D721Med (cell line): ENCODE data around the gene EHMT1.

Experiments used
- DNase-seq: peaks from one replicate; pipeline ENCODE4 v3.0.0; 2011; ENCODE audit warnings: low spot score; ENCODE audit not compliant: insufficient read length
- FAIRE-seq: peaks from 2 replicates; lab custom pipeline; 2011; peaks lifted over from hg19 to GRCh38; lab: Jason Lieb, UNC
- TF ChIP-seq, protein P1 (sequence below): IDR thresholded peaks from 2 replicates; pipeline ENCODE4 v1.5.1; 2012; ENCODE audit warnings: mild to moderate bottlenecking, control low read depth; ENCODE audit not compliant: insufficient read depth; ENCODE audit errors: missing control alignments

EHMT1 gene

DNA sequence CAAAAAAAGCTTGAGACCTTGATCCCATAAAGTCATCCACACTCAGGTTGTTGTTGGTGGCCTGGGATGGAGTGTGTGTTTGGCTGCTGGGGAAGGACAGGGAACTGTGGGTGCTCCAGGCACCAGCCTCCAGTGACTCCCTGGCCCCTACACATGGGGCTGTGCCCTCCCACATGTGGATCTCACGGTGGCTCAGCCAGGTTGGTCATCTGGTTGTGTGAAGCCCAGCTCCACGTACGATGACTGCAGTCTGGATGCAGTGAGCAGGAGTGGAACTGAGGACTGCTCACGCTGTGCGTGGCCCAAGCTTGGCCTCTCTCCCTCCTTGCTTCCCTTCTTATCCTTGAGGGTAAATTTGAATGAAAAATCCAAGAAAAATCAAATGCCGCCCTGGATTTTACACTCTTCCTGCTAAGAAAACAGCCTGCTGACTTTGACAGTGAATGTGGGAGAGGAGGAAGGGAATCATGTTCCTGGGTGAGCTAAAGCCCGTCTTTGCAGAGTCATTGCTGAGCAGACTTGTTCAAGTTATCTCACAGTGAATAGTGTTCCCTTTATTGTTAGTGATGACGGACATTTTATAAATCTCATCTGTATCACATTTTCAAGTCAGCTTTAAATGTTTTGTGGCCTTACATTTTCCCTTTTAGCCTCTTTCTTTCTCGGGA, 193.7 kb downstream of the EHMT1 start:
- no peak for FAIRE-seq
- no peak for DNase-seq
- TF ChIP-seq, protein P1, sequence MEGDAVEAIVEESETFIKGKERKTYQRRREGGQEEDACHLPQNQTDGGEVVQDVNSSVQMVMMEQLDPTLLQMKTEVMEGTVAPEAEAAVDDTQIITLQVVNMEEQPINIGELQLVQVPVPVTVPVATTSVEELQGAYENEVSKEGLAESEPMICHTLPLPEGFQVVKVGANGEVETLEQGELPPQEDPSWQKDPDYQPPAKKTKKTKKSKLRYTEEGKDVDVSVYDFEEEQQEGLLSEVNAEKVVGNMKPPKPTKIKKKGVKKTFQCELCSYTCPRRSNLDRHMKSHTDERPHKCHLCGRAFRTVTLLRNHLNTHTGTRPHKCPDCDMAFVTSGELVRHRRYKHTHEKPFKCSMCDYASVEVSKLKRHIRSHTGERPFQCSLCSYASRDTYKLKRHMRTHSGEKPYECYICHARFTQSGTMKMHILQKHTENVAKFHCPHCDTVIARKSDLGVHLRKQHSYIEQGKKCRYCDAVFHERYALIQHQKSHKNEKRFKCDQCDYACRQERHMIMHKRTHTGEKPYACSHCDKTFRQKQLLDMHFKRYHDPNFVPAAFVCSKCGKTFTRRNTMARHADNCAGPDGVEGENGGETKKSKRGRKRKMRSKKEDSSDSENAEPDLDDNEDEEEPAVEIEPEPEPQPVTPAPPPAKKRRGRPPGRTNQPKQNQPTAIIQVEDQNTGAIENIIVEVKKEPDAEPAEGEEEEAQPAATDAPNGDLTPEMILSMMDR = no peak

DNA sequence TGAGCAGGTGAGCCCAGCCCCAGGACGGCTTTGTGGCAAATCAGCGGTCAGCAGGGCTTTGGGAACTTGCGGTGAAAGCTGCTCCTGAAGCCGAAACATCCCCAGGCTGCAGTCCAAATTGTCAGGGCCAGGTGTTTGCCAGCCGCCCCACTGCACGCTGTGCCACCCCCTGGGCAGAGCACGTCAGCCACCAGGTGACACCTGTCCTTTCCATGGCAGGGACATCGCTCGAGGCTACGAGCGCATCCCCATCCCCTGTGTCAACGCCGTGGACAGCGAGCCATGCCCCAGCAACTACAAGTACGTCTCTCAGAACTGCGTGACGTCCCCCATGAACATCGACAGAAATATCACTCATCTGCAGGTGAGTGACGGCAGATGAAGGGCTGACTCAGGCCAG, 194.4 kb downstream of the EHMT1 start:
- FAIRE-seq = no peak
- TF ChIP-seq, protein P1 = no peak
- DNase-seq = no peak

DNA sequence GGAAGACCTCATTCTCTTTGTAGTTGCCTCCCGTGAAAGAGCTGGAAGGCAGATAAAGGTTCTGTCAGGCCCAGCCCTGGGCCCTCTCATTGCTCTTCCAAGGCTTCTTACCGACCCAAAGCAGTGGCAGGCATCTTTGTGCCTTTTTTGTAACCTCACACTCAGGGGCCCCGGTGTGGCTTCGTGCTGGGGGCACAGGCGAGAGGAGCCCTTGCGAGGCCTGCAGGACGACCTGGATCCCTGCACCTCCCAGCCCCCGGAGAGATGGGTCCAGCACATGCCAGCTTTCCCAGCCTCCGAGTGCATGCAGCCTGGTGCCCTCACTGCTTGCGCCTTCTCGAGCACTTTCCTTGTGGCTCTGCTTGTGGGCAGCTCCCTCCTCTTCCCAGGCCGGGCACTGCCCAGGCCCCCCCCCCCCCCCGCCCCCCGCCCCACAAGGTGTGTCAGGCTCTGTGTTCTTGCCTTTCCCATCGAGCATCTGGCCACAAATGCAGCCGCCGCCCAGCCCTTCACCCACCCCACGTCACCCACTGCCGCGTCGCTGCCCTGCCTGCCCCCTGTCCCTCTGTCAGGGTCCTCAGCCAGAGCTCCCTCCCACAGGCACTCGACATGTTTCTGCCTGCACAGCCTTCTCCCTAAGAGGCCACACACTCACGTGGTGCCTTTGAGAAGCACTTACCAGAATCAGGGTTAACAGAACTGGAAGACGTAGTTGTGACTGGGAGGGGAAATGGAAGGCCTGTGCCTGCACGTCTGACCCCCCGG, 195.0 kb downstream of the EHMT1 start:
- FAIRE-seq (no peak), DNase-seq (no peak)
- TF ChIP-seq, protein P1 = no peak

DNA sequence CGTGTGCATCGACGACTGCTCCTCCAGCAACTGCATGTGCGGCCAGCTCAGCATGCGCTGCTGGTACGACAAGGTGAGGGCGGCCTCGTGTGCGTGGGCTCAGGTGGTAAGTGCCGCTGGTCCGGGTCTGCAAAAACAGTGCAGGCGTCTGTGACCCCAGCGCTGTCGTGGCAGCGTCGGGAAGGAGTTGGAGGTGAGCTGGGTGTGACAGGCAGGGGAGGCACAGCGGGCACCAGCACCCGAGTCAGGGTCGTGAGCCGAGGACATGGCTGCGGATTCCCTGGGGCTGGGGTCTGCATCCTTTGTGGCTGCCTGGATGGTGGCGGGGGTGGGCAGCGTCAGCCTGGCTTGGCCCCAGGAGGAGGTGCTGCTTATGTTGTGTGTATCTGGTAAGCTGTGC, 195.6 kb downstream of the EHMT1 start:
- TF ChIP-seq, protein P1 = no peak
- no peak for DNase-seq
- FAIRE-seq = no peak

DNA sequence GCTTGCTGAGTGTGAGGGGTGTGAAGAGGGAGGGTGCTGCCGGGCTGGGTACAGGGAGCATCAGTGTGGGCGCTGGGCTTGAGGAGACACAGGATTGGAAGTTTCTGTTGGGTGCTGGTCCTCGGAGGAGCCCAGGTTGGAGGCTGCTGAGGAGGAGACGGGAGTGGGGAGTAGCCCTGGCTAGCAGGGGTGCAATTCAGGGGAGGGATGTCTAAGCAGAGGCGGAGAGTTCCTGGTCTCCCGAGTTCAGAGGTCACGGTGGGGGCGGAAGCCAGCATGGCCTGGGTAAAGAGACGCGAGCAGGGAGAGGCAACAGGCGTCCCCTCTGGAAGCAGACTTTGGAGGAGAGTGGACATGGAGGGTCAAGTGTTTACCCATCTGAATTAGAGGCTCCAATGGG, 196.0 kb downstream of the EHMT1 start:
- TF ChIP-seq, protein P1 = no peak
- FAIRE-seq (no peak), DNase-seq (no peak)

DNA sequence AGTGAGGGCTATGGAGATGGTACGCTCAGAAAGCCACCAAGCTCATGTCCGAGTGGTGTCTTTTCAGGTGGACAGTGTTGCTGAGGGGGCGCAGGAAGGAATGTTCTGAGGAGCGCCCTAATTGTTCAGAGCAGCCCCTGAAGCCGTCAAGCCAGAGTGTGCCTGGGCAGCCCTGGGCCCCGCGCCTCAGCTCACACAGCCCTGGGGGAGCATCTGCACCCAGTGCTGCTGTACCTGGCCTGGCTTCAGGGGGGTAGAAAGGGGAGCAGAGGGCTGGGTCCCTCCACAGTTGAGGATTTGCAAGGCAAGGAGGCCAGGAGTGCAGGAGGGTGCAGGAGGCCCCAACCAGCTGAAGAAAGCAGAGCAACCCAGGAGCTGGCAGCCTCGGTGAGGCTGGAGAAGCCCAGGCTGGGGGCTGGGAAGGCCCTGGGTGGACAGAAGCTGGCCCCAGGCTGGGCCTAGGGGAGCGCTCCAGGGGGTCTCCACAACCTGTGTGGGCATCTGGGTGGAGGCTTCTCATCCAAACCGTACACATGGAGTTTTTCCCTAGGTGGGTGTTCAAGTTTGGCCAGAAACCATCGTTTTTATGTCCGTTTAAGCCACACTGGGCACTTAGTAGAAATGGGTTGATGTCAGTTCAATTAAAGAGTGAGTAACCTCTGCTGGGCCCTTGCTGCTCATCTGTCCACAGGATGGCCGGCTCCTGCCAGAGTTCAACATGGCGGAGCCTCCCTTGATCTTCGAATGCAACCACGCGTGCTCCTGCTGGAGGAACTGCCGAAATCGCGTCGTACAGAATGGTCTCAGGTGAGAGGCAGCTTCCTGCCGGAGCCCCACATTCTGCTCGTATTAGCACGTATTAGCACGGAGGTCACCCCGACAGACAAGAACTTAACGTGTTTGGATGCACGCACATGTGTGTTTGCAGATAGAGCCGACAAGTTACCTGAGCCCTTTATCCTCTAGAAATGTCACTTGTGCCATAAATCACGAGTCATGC, 196.8 kb downstream of the EHMT1 start:
- no peak for DNase-seq
- FAIRE-seq = no peak
- TF ChIP-seq, protein P1 = no peak
